Measurements from ENCODE around the gene CSRNP3.

GRCh38 chr2:165633431-165633830 lies 163.9 kb downstream of the CSRNP3 start:
- TF ChIP-seq, protein P1, sequence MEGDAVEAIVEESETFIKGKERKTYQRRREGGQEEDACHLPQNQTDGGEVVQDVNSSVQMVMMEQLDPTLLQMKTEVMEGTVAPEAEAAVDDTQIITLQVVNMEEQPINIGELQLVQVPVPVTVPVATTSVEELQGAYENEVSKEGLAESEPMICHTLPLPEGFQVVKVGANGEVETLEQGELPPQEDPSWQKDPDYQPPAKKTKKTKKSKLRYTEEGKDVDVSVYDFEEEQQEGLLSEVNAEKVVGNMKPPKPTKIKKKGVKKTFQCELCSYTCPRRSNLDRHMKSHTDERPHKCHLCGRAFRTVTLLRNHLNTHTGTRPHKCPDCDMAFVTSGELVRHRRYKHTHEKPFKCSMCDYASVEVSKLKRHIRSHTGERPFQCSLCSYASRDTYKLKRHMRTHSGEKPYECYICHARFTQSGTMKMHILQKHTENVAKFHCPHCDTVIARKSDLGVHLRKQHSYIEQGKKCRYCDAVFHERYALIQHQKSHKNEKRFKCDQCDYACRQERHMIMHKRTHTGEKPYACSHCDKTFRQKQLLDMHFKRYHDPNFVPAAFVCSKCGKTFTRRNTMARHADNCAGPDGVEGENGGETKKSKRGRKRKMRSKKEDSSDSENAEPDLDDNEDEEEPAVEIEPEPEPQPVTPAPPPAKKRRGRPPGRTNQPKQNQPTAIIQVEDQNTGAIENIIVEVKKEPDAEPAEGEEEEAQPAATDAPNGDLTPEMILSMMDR (IDR thresholded peaks at IDR 0.05): no peak
- no peak for TF ChIP-seq EZH2 (IDR thresholded peaks at IDR 0.05; ENCODE audit: borderline replicate concordance, insufficient read depth, low read depth, low read length, poor library complexity, severe bottlenecking)
